ENCODE data around the gene ADGRF1.

Gene ADGRF1

GRCh38 chr6:47032974-47033765, 9.0 kb downstream of the ADGRF1 start:
- no peak overlapping the region for H3K4me3 ChIP-seq
- no peak for DNase-seq (ENCODE audit: low spot score)
- TF ChIP-seq, protein P1, sequence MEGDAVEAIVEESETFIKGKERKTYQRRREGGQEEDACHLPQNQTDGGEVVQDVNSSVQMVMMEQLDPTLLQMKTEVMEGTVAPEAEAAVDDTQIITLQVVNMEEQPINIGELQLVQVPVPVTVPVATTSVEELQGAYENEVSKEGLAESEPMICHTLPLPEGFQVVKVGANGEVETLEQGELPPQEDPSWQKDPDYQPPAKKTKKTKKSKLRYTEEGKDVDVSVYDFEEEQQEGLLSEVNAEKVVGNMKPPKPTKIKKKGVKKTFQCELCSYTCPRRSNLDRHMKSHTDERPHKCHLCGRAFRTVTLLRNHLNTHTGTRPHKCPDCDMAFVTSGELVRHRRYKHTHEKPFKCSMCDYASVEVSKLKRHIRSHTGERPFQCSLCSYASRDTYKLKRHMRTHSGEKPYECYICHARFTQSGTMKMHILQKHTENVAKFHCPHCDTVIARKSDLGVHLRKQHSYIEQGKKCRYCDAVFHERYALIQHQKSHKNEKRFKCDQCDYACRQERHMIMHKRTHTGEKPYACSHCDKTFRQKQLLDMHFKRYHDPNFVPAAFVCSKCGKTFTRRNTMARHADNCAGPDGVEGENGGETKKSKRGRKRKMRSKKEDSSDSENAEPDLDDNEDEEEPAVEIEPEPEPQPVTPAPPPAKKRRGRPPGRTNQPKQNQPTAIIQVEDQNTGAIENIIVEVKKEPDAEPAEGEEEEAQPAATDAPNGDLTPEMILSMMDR (IDR thresholded peaks at IDR 0.05), result no peak
- H3K27ac ChIP-seq, result no peak overlapping the region

DNA sequence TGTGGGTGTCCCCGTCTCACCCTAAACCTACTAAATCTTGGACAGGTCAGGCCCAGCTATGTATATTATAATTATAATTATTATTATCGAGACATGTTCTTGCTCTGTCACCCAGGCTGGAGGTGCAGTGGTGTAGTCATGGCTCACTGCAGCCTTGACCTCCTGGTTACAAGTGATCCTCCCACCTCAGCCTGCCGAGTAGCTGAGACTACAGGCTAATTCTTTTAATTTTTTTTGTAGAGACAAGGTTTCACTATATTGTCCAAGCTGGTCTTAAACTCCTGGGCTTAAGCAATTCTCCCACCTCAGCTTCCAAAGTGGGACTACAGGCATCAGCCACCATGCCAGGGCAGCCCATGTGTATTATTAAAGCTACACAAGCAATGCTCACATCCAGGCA, 10.5 kb downstream of the ADGRF1 start:
- DNase-seq (ENCODE audit: low spot score), result no peak
- no peak overlapping the region for H3K27ac ChIP-seq
- TF ChIP-seq, protein P1 (IDR thresholded peaks at IDR 0.05), result no peak
- H3K4me3 ChIP-seq, result no peak overlapping the region

DNA sequence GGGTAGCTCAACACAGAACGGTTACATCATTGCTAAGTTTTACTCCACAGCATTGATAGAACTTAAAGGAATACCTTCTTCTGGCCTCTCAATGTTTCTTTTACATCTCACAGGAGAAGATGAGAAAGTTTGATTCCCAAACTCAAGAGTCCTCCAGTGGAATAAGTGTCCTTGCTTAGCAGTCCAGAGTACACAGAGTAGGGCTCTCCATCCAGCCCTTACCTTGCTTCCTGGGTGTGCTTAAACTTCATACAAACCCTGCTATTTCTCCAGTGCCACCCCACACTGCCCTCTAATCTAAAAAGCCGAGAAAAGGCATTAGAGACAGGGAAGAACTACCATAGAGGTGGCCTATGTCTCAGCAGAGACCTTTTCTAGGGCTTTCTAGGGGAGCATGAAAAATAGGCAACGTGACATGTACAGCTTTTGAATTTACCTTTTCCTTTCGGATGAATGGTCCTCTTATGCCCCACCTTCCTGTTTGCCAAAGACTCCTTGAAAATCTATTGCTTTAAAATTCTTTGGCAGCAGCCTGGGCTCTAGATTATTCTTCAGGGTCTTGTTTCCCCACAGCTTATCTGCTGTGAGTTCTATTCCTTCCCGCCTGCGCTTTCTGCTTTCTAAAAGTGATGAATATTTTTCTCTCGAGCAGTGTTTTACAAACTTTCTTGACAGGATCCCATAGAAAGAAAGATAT, 12.1 kb downstream of the ADGRF1 start:
- no peak overlapping the region for H3K4me3 ChIP-seq
- no peak overlapping the region for H3K27ac ChIP-seq
- TF ChIP-seq, protein P1 (IDR thresholded peaks at IDR 0.05), result no peak
- no peak for DNase-seq (ENCODE audit: low spot score)

DNA sequence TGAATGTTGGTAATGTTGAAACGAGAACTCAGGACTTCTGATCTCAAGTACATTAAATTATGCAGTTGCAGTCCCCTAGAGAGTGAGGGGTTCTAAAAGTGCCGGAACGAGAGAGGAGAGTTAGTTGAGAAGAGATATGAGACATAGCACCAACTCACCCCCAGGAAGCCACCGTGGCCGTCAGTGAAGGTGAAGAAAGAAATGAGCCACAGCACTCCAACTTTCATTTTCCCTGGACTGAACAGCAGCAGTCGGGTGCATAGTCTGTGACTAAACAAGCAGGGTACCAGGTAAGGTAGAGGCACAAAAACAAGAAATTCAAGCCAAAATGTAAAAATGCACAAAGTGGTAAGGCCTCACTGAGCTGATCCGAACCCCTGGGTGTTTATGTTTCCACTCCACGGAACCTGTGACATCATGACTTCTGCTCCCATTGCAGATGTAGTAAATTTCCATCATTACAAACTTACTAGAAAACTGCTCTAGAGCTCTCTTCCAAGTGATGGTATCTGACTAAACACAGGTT, 13.2 kb downstream of the ADGRF1 start:
- no peak overlapping the region for H3K27ac ChIP-seq
- no peak for DNase-seq (ENCODE audit: low spot score)
- H3K4me3 ChIP-seq, result no peak overlapping the region
- TF ChIP-seq, protein P1 (IDR thresholded peaks at IDR 0.05), result no peak

GRCh38 chr6:47027315-47027714, 14.8 kb downstream of the ADGRF1 start:
- H3K4me3 ChIP-seq, result no peak overlapping the region
- no peak for DNase-seq (ENCODE audit: low spot score)
- no peak overlapping the region for H3K27ac ChIP-seq
- TF ChIP-seq, protein P1 (IDR thresholded peaks at IDR 0.05), result no peak

- no peak overlapping the region for H3K4me3 ChIP-seq
- H3K27ac ChIP-seq, result no peak overlapping the region
- TF ChIP-seq, protein P1 (IDR thresholded peaks at IDR 0.05), result no peak
- DNase-seq (ENCODE audit: low spot score), result no peak
Measured at GRCh38 chr6:47026679-47027078, 15.5 kb downstream of the ADGRF1 start.

Measured in coronary artery (tissue), 2 donors.